WTC11 (cell line): ENCODE data around the gene RAB3GAP1. TPM values are rescaled to one million over a fixed set of nuclear protein-coding genes. Genes with fewer than 3 reads are reported as not detected.

ENCODE experiments used
- GRHL2 ChIP-seq: fragments of 250-450 bp; sonication (Bioruptor Pico); IDR thresholded peaks from 2 replicates; pipeline ENCODE4 v1.8.0; 2022; ENCODE audit warnings: mild to moderate bottlenecking, moderate library complexity; ENCODE audit not compliant: insufficient replicate concordance, severe bottlenecking
- JAZF1 ChIP-seq: fragments of 250-450 bp; sonication (Bioruptor Pico); IDR thresholded peaks from 2 replicates; pipeline ENCODE4 v1.9.0; 2021; ENCODE audit warnings: moderate library complexity, mild to moderate bottlenecking, inconsistent platforms
- TP53 ChIP-seq: sonication (generic); formaldehyde crosslinking; IDR thresholded peaks from 2 replicates; pipeline ENCODE4 v1.8.1; 2023; ENCODE audit warnings: mild to moderate bottlenecking, missing genetic modification reagents
- total RNA-seq: library from RNA; stranded (reverse); gene quantifications from 3 replicates; pipeline ENCODE4 v1.2.3, GENCODE V29; 2021

Gene RAB3GAP1
- total RNA-seq, 1 experiment from 2014 or later, result 27.6 TPM

GRCh38 chr2:135219226-135219625 lies 167.1 kb downstream of the RAB3GAP1 start (continued):
- TF ChIP-seq JAZF1 (CRISPR knock-in tag), result no peak
- no peak for TF ChIP-seq GRHL2
- TF ChIP-seq TP53 (CRISPR knock-in tag), result no peak

Other genes starting within 250 kb of the RAB3GAP1 start
- not detected in 3 replicates for gene ACMSD, start 213.7 kb upstream of the RAB3GAP1 start, total RNA-seq
- gene CCNT2, start 133.5 kb upstream of the RAB3GAP1 start, total RNA-seq, result 38.1 to 42.3 TPM (median 39.2 TPM) in 3 replicates
- gene MAP3K19, start 4.8 kb upstream of the RAB3GAP1 start, total RNA-seq, result not detected in 3 replicates